Brain microvascular endothelial cell (primary cell): ENCODE data around the gene ANGPTL1.

ENCODE experiments used
- DNase-seq: peaks from one replicate; pipeline ENCODE4 v3.0.0-alpha.2; 2020
- H3K27ac ChIP-seq: fragments of 250-450 bp; sonication (Bioruptor Pico); 2 replicates; pipeline ENCODE4 v1.5.1; 2020; ENCODE audit warnings: mild to moderate bottlenecking, moderate library complexity
- H3K27me3 ChIP-seq: fragments of 250-450 bp; sonication (Bioruptor Pico); replicated peaks from 2 replicates; pipeline ENCODE4 v1.5.1; 2020; ENCODE audit warnings: mild to moderate bottlenecking
- H3K36me3 ChIP-seq: fragments of 250-450 bp; sonication (Bioruptor Pico); replicated peaks from 2 replicates; pipeline ENCODE4 v1.5.1; 2020; ENCODE audit warnings: mild to moderate bottlenecking
- H3K4me3 ChIP-seq: 2 replicates; pipeline ENCODE4 v1.5.1; 2011; ENCODE audit warnings: low read depth, mild to moderate bottlenecking, control low read depth, low read length, moderate library complexity
- CTCF ChIP-seq: IDR thresholded peaks from 2 replicates; pipeline ENCODE4 v1.5.1; 2011; ENCODE audit warnings: low read depth, mild to moderate bottlenecking, moderate library complexity, low read length, control low read depth, inconsistent platforms; ENCODE audit errors: missing control alignments
- in situ Hi-C: cut with HindIII; loops from 2 replicates; pipeline ENCODE4 v1.10.0; 2017; ENCODE audit warnings: low sequenced_read_pairs, low pct_ligation_motif_present

The ANGPTL1 gene

GRCh38 chr1:178898401-178898800 is 27.5 kb upstream of the ANGPTL1 start:
- no peak overlapping the region for H3K4me3 ChIP-seq
- in situ Hi-C loops: no loop called here
- no peak for TF ChIP-seq CTCF
- peaks cover 4% of the 10 kb centered on the region for H3K36me3 ChIP-seq
- H3K27me3 ChIP-seq: no peaks in the 10 kb centered on the region
- H3K27ac ChIP-seq: no peak overlapping the region
- no peak for DNase-seq

DNA sequence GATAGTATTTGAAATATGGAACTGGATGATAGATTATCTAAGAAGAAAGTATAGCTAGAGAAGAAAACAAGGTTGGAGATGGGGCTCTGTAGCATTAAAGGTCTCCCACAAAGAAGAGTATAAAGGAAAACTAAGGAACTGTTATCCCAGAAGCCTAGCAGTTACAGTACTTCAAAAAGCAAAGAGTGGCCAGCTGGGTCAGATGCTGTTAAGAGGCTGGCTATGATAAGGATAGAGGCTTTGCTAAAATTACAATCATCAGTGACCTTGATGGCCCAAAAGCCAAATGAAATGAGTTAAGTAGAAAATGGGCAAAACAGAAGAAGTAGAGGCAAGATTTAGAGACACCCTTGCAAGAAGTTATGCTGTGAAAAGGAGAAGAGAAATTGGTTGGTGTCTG is 25.1 kb upstream of the ANGPTL1 start:
- no peak for DNase-seq
- Histone ChIP-seq H3K36me3 (peaks cover 4% of the 10 kb centered on the region), H3K27ac (no peak overlapping the region), H3K4me3 (no peak overlapping the region), H3K27me3 (no peaks in the 10 kb centered on the region)
- TF ChIP-seq CTCF: no peak
- in situ Hi-C loops: no loop called here

GRCh38 chr1:178886551-178886950 is 15.7 kb upstream of the ANGPTL1 start:
- Histone ChIP-seq H3K27ac (no peak overlapping the region), H3K27me3 (no peaks in the 10 kb centered on the region), H3K4me3 (no peak overlapping the region), H3K36me3 (peaks cover 3% of the 10 kb centered on the region)
- TF ChIP-seq CTCF: no peak
- in situ Hi-C loops: no loop called here
- DNase-seq: no peak

GRCh38 chr1:178885869-178886268 is 15.0 kb upstream of the ANGPTL1 start:
- no peak for DNase-seq
- in situ Hi-C loops: no loop called here
- no peak overlapping the region for H3K27ac ChIP-seq
- H3K27me3 ChIP-seq: no peaks in the 10 kb centered on the region
- peaks cover 3% of the 10 kb centered on the region for H3K36me3 ChIP-seq
- no peak overlapping the region for H3K4me3 ChIP-seq
- TF ChIP-seq CTCF: no peak

- no peak for TF ChIP-seq CTCF
- H3K27ac ChIP-seq: no peak overlapping the region
- no peaks in the 10 kb centered on the region for H3K27me3 ChIP-seq
- no peak overlapping the region for H3K4me3 ChIP-seq
- in situ Hi-C loops: no loop called here
- no peak for DNase-seq
- H3K36me3 ChIP-seq: no peaks in the 10 kb centered on the region
Observed at GRCh38 chr1:178881950-178882349, 11.1 kb upstream of the ANGPTL1 start.

- H3K27me3 ChIP-seq: no peaks in the 10 kb centered on the region
- TF ChIP-seq CTCF: no peak
- H3K36me3 ChIP-seq: no peaks in the 10 kb centered on the region
- no peak overlapping the region for H3K27ac ChIP-seq
- in situ Hi-C loops: no loop called here
- no peak overlapping the region for H3K4me3 ChIP-seq
- no peak for DNase-seq
Observed at GRCh38 chr1:178877896-178878295, 7.0 kb upstream of the ANGPTL1 start.
